OCI-LY7 (cell line): Measurements from ENCODE around the gene ABCG5. TPM values are rescaled to one million over a fixed set of nuclear protein-coding genes. Genes with fewer than 3 reads are reported as not detected.

Experiments
- BruUV-seq: library from RNA; stranded (reverse); fragments of 400-500 nt; replicated peaks from 2 replicates; lab custom pipeline; 2021; lab: Mats Ljungman, UMichigan
- CTCF ChIA-PET: fragments of 300-600 bp; sonication (Branson Sonifier 250); formaldehyde crosslinking; loops from one replicate; lab custom pipeline; 2022; ENCODE audit warnings: antibody characterized with exemption; ENCODE audit not compliant: unreplicated experiment; lab: Charles Lee
- POLR2A ChIA-PET: fragments of 300-600 bp; sonication (Branson Sonifier 250); formaldehyde crosslinking; loops from one replicate; lab custom pipeline; 2022; ENCODE audit warnings: antibody characterized with exemption; lab: Charles Lee
- DNase-seq: peaks from one replicate; pipeline ENCODE4 v3.0.0-alpha.2; 2015; ENCODE audit warnings: low spot score
- H2AFZ ChIP-seq: fragments of 200-600 bp; sonication (generic), shearing (Covaris generic); 2 replicates; pipeline ENCODE4 v1.6.1; 2014; ENCODE audit warnings: mild to moderate bottlenecking, antibody characterized with exemption, low read length, moderate library complexity
- H3K27ac ChIP-seq: fragments of 200-600 bp; sonication (generic); 2 replicates; pipeline ENCODE4 v1.5.1; 2014; ENCODE audit warnings: mixed run types, low read depth, mild to moderate bottlenecking, moderate library complexity, low read length, inconsistent platforms; ENCODE audit not compliant: poor library complexity, severe bottlenecking
- H3K36me3 ChIP-seq: fragments of 200-600 bp; sonication (generic); 2 replicates; pipeline ENCODE4 v1.6.1; 2014; ENCODE audit warnings: mild to moderate bottlenecking, antibody characterized with exemption, low read length, moderate library complexity, mixed read lengths; ENCODE audit not compliant: insufficient read depth
- H3K4me1 ChIP-seq: fragments of 200-600 bp; sonication (generic); 2 replicates; pipeline ENCODE4 v1.5.1; 2014; ENCODE audit warnings: mild to moderate bottlenecking, low read length; ENCODE audit not compliant: insufficient read depth, poor library complexity, severe bottlenecking
- H3K4me2 ChIP-seq: fragments of 200-600 bp; sonication (generic); 2 replicates; pipeline ENCODE4 v1.6.1; 2014; ENCODE audit warnings: mild to moderate bottlenecking, low read length
- H3K4me3 ChIP-seq: fragments of 200-600 bp; sonication (generic); 2 replicates; pipeline ENCODE4 v1.5.1; 2014; ENCODE audit warnings: mild to moderate bottlenecking, low read depth, low read length; ENCODE audit not compliant: poor library complexity, severe bottlenecking
- H3K79me2 ChIP-seq: fragments of 200-600 bp; sonication (generic); 2 replicates; pipeline ENCODE4 v1.6.1; 2016; ENCODE audit warnings: low read depth, mild to moderate bottlenecking, low read length, moderate library complexity, mixed read lengths; ENCODE audit not compliant: insufficient read depth
- H3K9me2 ChIP-seq: fragments of 200-600 bp; sonication (generic); 2 replicates; pipeline ENCODE4 v1.6.1; 2016; ENCODE audit warnings: mild to moderate bottlenecking, low read length, mixed read lengths; ENCODE audit not compliant: insufficient read depth
- H3K9me3 ChIP-seq: fragments of 200-600 bp; sonication (generic); 2 replicates; pipeline ENCODE4 v1.6.1; 2014; ENCODE audit warnings: mild to moderate bottlenecking, mixed run types, low read length, mixed read lengths
- H4K20me1 ChIP-seq: fragments of 200-600 bp; sonication (generic); 2 replicates; pipeline ENCODE4 v1.6.1; 2014; ENCODE audit warnings: mild to moderate bottlenecking, antibody characterized with exemption, low read length, moderate library complexity, mixed read lengths; ENCODE audit not compliant: insufficient read depth
- CTCF ChIP-seq: fragments of 200-600 bp; sonication (generic); conservative IDR thresholded peaks from 2 replicates; pipeline ENCODE4 v1.5.1; 2014; ENCODE audit warnings: mild to moderate bottlenecking, antibody characterized with exemption, low read length, moderate library complexity, mixed read lengths
- EZH2phosphoT487 ChIP-seq: fragments of 200-600 bp; sonication (generic); IDR thresholded peaks from 2 replicates; pipeline ENCODE4 v1.6.1; 2018; ENCODE audit warnings: low read depth, borderline replicate concordance, mild to moderate bottlenecking, mixed run types, antibody characterized with exemption, low read length, moderate library complexity, mixed read lengths
- intact Hi-C: fragments of 100-400 bp; cut with micrococcal nuclease; formaldehyde crosslinking; loops from one replicate; pipeline ENCODE4 v1.10.0; 2022; ENCODE audit not compliant: unreplicated experiment
- total RNA-seq, 2 experiments: library from RNA; depleted of rRNA in 1 of 2; stranded (reverse); fragments of >200 nt in 1 of 2; shearing (Covaris generic) in 1 of 2; gene quantifications; 2 replicates each; pipeline ENCODE4 v1.2.3, GENCODE V29; 2014 to 2022

The ABCG5 gene
- total RNA-seq, 2 experiments from 2014 or later, result not detected

DNA sequence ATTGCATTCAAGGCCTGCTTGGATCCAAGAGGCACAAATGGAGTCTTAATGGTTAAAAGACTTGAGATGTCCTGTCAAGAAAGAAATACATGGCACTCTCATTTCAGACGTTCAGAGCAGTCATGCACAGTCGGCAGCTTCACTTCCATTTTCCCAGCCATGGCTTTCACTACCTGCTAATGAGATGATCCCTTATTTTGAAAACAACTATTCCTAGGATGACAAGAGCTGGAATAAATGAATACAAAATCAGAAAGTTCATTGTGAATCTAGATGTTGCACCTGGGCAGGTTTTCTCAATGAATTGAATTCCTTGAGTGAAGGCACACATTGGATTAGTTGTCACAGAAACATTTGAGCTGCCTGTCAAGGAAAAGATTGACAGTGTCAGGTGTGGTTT lies 25.7 kb downstream of the ABCG5 start:
- ChIA-PET CTCF (no interaction called here), POLR2A (no interaction called here)
- Histone ChIP-seq H3K9me3 (no peaks in the 10 kb centered on the region), H3K4me2 (no peak overlapping the region), H3K4me3 (no peak overlapping the region), H3K4me1 (no peaks in the 10 kb centered on the region), H2AFZ (no peak overlapping the region), H4K20me1 (no peaks in the 10 kb centered on the region), H3K36me3 (no peaks in the 10 kb centered on the region), H3K9me2 (no peaks in the 10 kb centered on the region), H3K79me2 (no peaks in the 10 kb centered on the region), H3K27ac (no peak overlapping the region)
- no peak for DNase-seq
- BruUV-seq, result no TSS peak
- TF ChIP-seq CTCF (no peak), EZH2phosphoT487 (no peak)
- intact Hi-C loops, result no loop called here

- no peak overlapping the region for H3K4me2 ChIP-seq
- intact Hi-C loops, result no loop called here
- no peaks in the 10 kb centered on the region for H4K20me1 ChIP-seq
- no peak for DNase-seq
- no peaks in the 10 kb centered on the region for H3K79me2 ChIP-seq
- H3K27ac ChIP-seq, result no peak overlapping the region
- ChIA-PET CTCF (no interaction called here), POLR2A (interaction anchor here (0.6 kb wide), 1 partner anchor 60 kb away, joined by 3 read pairs; no protein-coding TSS in a partner anchor)
- H3K9me3 ChIP-seq, result no peaks in the 10 kb centered on the region
- no peak overlapping the region for H3K4me3 ChIP-seq
- no peaks in the 10 kb centered on the region for H3K36me3 ChIP-seq
- H2AFZ ChIP-seq, result no peak overlapping the region
- no TSS peak for BruUV-seq
- H3K4me1 ChIP-seq, result no peaks in the 10 kb centered on the region
- TF ChIP-seq EZH2phosphoT487 (no peak), CTCF (no peak)
- no peaks in the 10 kb centered on the region for H3K9me2 ChIP-seq
These were observed 26.6 kb downstream of the ABCG5 start for GRCh38 chr2:43812006-43812405.

GRCh38 chr2:43810888-43811287 lies 27.8 kb downstream of the ABCG5 start:
- TF ChIP-seq CTCF (no peak), EZH2phosphoT487 (no peak)
- Histone ChIP-seq H3K36me3 (no peaks in the 10 kb centered on the region), H2AFZ (no peak overlapping the region), H3K79me2 (no peaks in the 10 kb centered on the region), H3K4me1 (no peaks in the 10 kb centered on the region), H4K20me1 (no peaks in the 10 kb centered on the region), H3K9me3 (no peaks in the 10 kb centered on the region), H3K27ac (no peak overlapping the region), H3K4me3 (no peak overlapping the region), H3K4me2 (no peak overlapping the region), H3K9me2 (no peaks in the 10 kb centered on the region)
- BruUV-seq, result no TSS peak
- intact Hi-C loops, result no loop called here
- DNase-seq, result no peak
- CTCF ChIA-PET, result no interaction called here
- POLR2A ChIA-PET, result no interaction called here
